Fibroblast of lung (primary cell): ENCODE results near the gene SRSF9.

ENCODE experiments used
- EZH2 ChIP-seq: IDR thresholded peaks from 2 replicates; pipeline ENCODE4 v1.5.1; 2012; ENCODE audit warnings: low read length, control low read depth, mild to moderate bottlenecking; ENCODE audit errors: missing control alignments
- TF ChIP-seq, protein P1 (sequence below), 2 donors: IDR thresholded peaks in 1 of 2; conservative IDR thresholded peaks in 1 of 2; 1 replicate in 1 of 2; 2 replicates in 1 of 2; pipeline ENCODE4 v1.5.1; 2011 to 2012; ENCODE audit warnings: low read length in 2 of 2, control low read depth in 1 of 2, inconsistent platforms in 1 of 2, low read depth in 1 of 2, mild to moderate bottlenecking in 1 of 2

DNA sequence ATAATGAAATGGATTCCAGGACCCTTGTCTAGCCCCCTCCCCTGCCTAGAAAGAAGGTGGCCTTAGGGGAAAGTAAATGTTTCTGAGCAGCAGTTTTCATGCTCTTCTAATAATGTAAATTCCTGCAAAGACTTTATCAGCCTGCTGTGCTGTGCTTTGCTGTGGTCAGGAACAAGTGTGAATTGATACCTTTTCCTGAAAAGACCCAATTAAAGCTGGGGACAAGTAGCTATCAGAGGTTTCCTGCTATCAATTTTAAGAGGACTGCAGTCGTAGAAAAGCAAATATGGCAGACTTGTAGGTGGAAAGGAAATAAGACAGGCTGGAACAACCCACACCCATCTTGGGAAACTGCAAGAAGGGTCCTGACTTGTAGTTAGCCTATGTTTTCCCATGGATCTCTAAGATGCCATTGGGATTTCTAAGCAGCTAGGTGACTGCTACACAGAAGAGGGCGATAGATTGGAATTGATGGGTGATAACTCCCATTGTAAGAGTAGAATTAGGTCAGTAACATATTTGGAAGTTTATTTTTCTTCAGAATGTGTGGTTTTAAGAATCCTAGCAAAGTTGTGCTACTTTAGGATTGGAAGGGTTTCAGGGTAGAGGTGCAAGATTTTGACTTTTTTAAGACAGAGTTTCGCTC, 29.4 kb upstream of the SRSF9 start:
- TF ChIP-seq, protein P1, sequence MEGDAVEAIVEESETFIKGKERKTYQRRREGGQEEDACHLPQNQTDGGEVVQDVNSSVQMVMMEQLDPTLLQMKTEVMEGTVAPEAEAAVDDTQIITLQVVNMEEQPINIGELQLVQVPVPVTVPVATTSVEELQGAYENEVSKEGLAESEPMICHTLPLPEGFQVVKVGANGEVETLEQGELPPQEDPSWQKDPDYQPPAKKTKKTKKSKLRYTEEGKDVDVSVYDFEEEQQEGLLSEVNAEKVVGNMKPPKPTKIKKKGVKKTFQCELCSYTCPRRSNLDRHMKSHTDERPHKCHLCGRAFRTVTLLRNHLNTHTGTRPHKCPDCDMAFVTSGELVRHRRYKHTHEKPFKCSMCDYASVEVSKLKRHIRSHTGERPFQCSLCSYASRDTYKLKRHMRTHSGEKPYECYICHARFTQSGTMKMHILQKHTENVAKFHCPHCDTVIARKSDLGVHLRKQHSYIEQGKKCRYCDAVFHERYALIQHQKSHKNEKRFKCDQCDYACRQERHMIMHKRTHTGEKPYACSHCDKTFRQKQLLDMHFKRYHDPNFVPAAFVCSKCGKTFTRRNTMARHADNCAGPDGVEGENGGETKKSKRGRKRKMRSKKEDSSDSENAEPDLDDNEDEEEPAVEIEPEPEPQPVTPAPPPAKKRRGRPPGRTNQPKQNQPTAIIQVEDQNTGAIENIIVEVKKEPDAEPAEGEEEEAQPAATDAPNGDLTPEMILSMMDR (conservative IDR thresholded peaks at IDR 0.05 in 1 of 2, IDR thresholded peaks at IDR 0.05 in 1 of 2; ENCODE audit: low read depth in 1 of 2, low read length in 2 of 2), result no peak
- TF ChIP-seq EZH2, result no peak
